D721Med (cell line): ENCODE results near the gene ACVR1B.
"Not testable (repeated sequence)": the region's sequence is repeated elsewhere in the genome, so short reads cannot be mapped to it uniquely, and the experiment has no call there.

Experiments
- DNase-seq: peaks from one replicate; pipeline ENCODE4 v3.0.0; 2011; ENCODE audit warnings: low spot score; ENCODE audit not compliant: insufficient read length
- FAIRE-seq: peaks from 2 replicates; lab custom pipeline; 2011; peaks lifted over from hg19 to GRCh38; lab: Jason Lieb, UNC
- TF ChIP-seq, protein P1 (sequence below): IDR thresholded peaks from 2 replicates; pipeline ENCODE4 v1.5.1; 2012; ENCODE audit warnings: mild to moderate bottlenecking, control low read depth; ENCODE audit not compliant: insufficient read depth; ENCODE audit errors: missing control alignments

Gene ACVR1B

DNA sequence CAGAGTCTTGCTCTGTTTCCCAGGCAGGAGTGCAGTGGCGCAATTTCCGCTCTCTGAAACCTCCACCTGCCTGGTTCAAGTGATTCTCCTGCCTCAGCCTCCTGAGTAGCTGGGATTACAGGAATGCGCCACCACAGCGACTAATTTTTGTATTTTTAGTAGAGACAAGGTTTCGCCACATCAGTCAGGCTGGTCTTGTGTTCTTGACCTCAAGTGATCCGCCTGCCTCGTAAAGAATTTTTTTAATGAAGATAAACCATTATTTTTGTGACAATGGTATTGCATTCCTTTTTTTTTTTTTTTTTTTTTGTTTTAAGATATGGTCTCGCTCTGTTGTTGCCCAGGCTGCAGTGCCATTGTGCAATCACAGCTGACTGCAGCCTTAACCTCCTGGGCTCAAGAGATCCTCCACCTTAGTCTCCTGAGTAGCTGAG, 25.8 kb downstream of the ACVR1B start:
- TF ChIP-seq, protein P1, sequence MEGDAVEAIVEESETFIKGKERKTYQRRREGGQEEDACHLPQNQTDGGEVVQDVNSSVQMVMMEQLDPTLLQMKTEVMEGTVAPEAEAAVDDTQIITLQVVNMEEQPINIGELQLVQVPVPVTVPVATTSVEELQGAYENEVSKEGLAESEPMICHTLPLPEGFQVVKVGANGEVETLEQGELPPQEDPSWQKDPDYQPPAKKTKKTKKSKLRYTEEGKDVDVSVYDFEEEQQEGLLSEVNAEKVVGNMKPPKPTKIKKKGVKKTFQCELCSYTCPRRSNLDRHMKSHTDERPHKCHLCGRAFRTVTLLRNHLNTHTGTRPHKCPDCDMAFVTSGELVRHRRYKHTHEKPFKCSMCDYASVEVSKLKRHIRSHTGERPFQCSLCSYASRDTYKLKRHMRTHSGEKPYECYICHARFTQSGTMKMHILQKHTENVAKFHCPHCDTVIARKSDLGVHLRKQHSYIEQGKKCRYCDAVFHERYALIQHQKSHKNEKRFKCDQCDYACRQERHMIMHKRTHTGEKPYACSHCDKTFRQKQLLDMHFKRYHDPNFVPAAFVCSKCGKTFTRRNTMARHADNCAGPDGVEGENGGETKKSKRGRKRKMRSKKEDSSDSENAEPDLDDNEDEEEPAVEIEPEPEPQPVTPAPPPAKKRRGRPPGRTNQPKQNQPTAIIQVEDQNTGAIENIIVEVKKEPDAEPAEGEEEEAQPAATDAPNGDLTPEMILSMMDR, result no peak
- DNase-seq (no peak), FAIRE-seq (no peak)

DNA sequence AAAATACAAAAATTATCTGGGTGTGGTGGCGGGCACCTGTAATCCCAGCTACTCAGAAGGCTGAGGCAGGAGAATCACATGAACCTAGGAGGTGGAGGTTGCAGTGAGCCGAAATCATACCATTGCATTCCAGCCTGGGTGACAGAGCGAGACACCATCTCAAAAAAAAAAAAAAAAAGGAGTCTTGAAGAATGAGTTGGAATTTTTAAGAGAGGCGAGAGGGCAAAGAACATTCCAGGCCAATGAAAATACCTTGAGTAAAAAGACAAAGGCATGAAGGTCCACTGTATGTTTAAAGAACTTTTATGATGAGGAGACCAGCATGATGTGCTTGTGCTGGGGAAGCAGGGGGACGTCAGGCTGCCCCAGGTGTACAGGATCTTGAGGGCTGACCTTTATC, 27.8 kb downstream of the ACVR1B start:
- not testable (repeated sequence) for FAIRE-seq, DNase-seq

DNA sequence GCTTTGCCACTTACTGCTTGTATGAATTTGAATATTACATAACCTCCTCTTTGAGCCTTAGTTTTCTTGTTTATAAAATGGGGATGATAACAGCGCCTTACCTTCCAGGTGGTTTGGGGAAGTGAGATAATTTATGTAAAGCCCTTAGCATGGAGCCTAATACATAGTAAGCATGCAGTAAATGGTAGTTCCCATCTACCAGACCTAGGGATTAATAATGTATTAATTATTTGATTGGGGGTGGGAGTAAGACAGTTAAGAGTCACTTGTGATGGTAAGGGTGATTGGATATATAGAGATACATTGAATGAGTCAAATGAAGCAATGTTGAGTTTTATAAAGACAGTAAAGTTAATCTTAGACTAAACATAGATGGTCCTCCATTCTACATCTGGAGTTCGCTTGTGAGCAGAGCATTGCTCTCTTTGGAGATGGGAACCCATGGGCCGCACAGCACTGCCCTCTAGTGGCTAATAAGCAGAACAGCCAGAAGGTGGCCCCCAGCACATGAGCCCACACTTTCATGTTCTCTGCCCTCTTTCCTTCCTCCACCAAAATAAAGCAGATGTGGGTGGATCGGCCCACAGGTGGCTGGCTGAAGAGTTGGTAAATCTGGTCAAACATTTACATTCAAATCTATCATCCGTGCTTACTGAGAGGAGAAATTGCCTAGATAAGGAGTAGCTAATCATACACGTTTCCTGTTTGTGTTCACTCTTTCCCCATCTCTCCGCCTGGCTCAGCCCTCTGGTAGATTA, 28.7 kb downstream of the ACVR1B start:
- TF ChIP-seq, protein P1, result peak; percentile 97
- no peak for FAIRE-seq
- DNase-seq, result peak; percentile 86

DNA sequence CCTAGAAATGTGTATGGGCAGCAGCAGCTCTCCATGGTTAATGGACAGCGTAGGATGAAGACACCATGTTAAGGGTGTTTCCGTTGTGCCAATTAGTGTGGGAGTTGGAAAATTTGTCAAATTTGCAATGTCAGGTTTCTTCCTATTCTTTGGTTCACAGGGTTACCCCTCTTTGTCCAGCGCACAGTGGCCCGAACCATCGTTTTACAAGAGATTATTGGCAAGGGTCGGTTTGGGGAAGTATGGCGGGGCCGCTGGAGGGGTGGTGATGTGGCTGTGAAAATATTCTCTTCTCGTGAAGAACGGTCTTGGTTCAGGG, 29.3 kb downstream of the ACVR1B start:
- no peak for DNase-seq
- TF ChIP-seq, protein P1, result no peak
- FAIRE-seq, result no peak

DNA sequence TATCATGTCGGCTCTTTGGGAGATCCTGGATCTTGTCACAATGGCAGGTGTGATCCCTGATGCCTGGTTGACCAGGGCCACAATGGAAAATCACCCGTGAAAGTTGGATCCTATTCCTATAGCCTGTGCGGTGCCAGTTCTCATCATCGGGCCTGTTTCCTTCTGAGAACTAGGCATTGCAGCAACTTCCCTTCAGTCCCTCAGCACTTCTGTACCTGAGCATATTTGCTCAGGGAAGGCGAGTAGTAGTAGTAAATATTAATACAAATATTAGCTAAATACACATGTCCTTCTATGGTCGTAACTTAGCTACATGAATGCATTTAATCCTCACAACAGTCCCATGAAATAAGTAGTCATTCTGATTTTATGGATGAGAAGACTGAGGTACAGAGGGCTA, 33.2 kb downstream of the ACVR1B start:
- FAIRE-seq, result no peak
- TF ChIP-seq, protein P1, result no peak
- DNase-seq, result no peak

DNA sequence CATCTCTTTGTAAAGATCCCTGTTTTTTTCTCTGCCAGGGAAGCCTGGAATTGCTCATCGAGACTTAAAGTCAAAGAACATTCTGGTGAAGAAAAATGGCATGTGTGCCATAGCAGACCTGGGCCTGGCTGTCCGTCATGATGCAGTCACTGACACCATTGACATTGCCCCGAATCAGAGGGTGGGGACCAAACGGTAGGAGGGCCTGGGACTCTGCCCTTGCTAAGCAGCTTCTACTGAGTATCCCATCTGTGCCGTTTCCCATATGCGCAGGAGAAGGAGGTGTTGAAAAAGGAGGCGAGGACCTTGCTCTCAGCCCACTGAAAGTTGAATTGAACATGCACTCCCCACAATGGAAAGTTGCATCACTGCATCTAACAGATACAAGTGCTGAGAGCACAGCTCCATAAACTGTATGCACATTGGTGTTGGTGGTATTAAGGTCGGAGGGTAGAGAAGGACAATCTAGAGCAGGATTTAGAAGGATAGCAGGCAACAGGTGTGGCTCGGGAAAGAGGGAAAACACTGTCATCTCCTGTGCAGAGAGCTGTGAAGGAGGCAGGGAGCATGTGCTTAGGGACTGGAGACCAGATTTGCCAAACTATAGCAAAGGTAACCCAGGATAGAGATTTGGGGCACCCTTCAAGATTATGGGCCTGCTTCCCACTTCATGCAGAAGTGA, 33.8 kb downstream of the ACVR1B start:
- no peak for DNase-seq
- TF ChIP-seq, protein P1, result no peak
- FAIRE-seq, result no peak

DNA sequence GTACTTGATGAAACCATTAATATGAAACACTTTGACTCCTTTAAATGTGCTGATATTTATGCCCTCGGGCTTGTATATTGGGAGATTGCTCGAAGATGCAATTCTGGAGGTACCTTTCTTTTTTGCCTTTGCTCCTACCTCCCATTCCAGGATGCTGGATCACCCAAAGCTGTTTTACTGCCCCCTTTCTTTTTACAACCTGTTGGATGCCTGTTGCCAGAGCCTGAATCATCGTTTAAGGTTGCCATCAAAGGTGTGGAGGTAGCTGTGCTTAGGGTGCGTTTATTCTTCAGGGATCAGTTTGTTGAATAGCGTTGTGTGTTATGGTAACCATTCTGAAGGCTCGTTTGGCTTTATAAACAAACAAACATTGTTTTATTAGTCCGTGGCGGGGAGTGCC, 35.3 kb downstream of the ACVR1B start:
- DNase-seq, result no peak
- TF ChIP-seq, protein P1, result no peak
- no peak for FAIRE-seq
